Dendritic cell treated with granulocyte-macrophage colony-stimulating factor and Interleukin-4, amounts not matched to agents 40 ng/mL and 50 ng/mL, for 4 days (primary cell): ENCODE measurements around the gene EIF1AD.
"Not testable (repeated sequence)": the region's sequence is repeated elsewhere in the genome, so short reads cannot be mapped to it uniquely, and the experiment has no call there.

Experiments
- H3K27ac Mint-ChIP-seq: one replicate; pipeline ENCODE4 v1.8.0; 2022; ENCODE audit warnings: mild to moderate bottlenecking, mixed read lengths
- H3K27me3 Mint-ChIP-seq: one replicate; pipeline ENCODE4 v1.8.0; 2022; ENCODE audit warnings: mild to moderate bottlenecking, mixed read lengths
- H3K36me3 Mint-ChIP-seq: one replicate; pipeline ENCODE4 v1.8.0; 2022; ENCODE audit warnings: low read depth, mixed read lengths
- H3K4me1 Mint-ChIP-seq: one replicate; pipeline ENCODE4 v1.8.0; 2022; ENCODE audit warnings: low read depth, mixed read lengths
- H3K4me3 Mint-ChIP-seq: one replicate; pipeline ENCODE4 v1.8.0; 2022; ENCODE audit warnings: mild to moderate bottlenecking, moderate library complexity, mixed read lengths
- H3K9me3 Mint-ChIP-seq: one replicate; pipeline ENCODE4 v1.8.0; 2022; ENCODE audit warnings: mixed read lengths
- intact Hi-C: fragments of 100-400 bp; cut with micrococcal nuclease; formaldehyde crosslinking; loops from one replicate; pipeline ENCODE4 v1.15.0; 2022

The EIF1AD gene

GRCh38 chr11:66036334-66036710 is 34.4 kb upstream of the EIF1AD start:
- intact Hi-C loops = no loop called here
- Mint-ChIP-seq H3K4me1 (no peaks in the 10 kb centered on the region), H3K9me3 (no peaks in the 10 kb centered on the region), H3K27me3 (peaks cover 33% of the 10 kb centered on the region), H3K27ac (no peak overlapping the region), H3K4me3 (no peak overlapping the region), H3K36me3 (no peaks in the 10 kb centered on the region)

DNA sequence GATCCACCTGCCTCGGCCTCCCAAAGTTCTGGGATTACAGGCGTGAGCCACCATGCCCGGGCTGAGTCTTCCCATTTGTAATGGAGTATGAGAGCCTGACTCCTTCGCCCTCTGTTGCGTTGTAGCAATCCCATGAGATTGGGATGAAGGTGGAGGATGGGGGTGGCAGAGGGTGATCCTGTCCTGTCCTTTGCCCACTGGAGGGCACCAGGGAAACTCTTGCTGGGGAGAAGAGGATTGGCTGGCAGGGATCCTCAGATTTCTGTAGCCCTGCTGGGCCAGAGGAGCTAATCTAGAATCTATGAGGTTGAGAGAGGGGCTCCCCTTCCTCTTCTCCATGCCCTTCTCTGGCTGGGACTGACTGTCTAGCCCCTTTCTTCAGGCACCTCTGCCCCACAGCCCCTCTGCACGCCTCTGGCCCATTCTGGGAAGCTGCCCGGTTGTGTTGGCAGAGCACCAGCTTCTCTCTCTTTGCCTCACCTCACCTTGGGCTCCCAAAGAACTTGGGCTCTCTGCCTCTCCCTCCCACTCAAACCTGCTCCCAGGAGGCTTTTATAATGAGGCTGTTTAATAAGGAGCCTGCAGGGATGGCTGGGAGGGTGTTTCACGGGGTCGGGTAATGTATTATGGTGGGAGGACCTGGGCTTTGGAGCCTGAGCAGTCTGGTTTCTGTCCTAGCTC is 33.8 kb upstream of the EIF1AD start:
- H3K4me1 Mint-ChIP-seq = no peaks in the 10 kb centered on the region
- no peaks in the 10 kb centered on the region for H3K36me3 Mint-ChIP-seq
- H3K27ac Mint-ChIP-seq = no peak overlapping the region
- no peaks in the 10 kb centered on the region for H3K9me3 Mint-ChIP-seq
- H3K4me3 Mint-ChIP-seq = no peak overlapping the region
- H3K27me3 Mint-ChIP-seq = peaks cover 38% of the 10 kb centered on the region
- intact Hi-C loops = no loop called here

- no peak overlapping the region for H3K4me3 Mint-ChIP-seq
- no peak overlapping the region for H3K27ac Mint-ChIP-seq
- peaks cover 41% of the 10 kb centered on the region for H3K27me3 Mint-ChIP-seq
- H3K9me3 Mint-ChIP-seq = no peaks in the 10 kb centered on the region
- H3K4me1 Mint-ChIP-seq = no peaks in the 10 kb centered on the region
- no peaks in the 10 kb centered on the region for H3K36me3 Mint-ChIP-seq
- intact Hi-C loops = no loop called here
Measured at GRCh38 chr11:66032957-66033735, 31.2 kb upstream of the EIF1AD start.

GRCh38 chr11:66026017-66026529 is 24.1 kb upstream of the EIF1AD start, which contains the start of gene CATSPER1:
TSS of gene CATSPER1 (minus strand) at chr11:66026479. CDS start at chr11:66026379, 100 bp downstream.
- H3K27me3 Mint-ChIP-seq = peaks cover 35% of the 10 kb centered on the region
- H3K27ac Mint-ChIP-seq = no peak within 1 kb of the TSS
- H3K4me1 Mint-ChIP-seq = peaks cover 18% of the 10 kb centered on the region
- H3K36me3 Mint-ChIP-seq = no peaks in the 10 kb centered on the region
- H3K9me3 Mint-ChIP-seq = no peaks in the 10 kb centered on the region
- intact Hi-C loops = no loop called here
- H3K4me3 Mint-ChIP-seq = no peak within 1 kb of the TSS

GRCh38 chr11:66023186-66023440 is 21.2 kb upstream of the EIF1AD start:
- H3K27me3 Mint-ChIP-seq = peaks cover 22% of the 10 kb centered on the region
- H3K36me3 Mint-ChIP-seq, H3K9me3 Mint-ChIP-seq, H3K4me3 Mint-ChIP-seq, H3K27ac Mint-ChIP-seq, intact Hi-C loops: not testable (repeated sequence)
- H3K4me1 Mint-ChIP-seq = peaks cover 30% of the 10 kb centered on the region

GRCh38 chr11:66022401-66023185 is 20.6 kb upstream of the EIF1AD start:
- Mint-ChIP-seq H3K27ac (peak overlapping the region; percentile 72), H3K9me3 (no peaks in the 10 kb centered on the region), H3K4me1 (peaks cover 31% of the 10 kb centered on the region), H3K27me3 (peaks cover 17% of the 10 kb centered on the region), H3K36me3 (peaks cover 3% of the 10 kb centered on the region), H3K4me3 (peak overlapping the region; percentile 24)
- intact Hi-C loops = no loop called here

- no peaks in the 10 kb centered on the region for H3K9me3 Mint-ChIP-seq
- H3K4me1 Mint-ChIP-seq = peaks cover 33% of the 10 kb centered on the region
- intact Hi-C loops = no loop called here
- peak overlapping the region; percentile 72 for H3K27ac Mint-ChIP-seq
- peak overlapping the region; percentile 67 for H3K4me3 Mint-ChIP-seq
- peaks cover 15% of the 10 kb centered on the region for H3K27me3 Mint-ChIP-seq
- H3K36me3 Mint-ChIP-seq = peaks cover 17% of the 10 kb centered on the region
Measured at GRCh38 chr11:66020618-66021357, 18.8 kb upstream of the EIF1AD start.

GRCh38 chr11:66020212-66020611 is 18.3 kb upstream of the EIF1AD start:
- H3K4me3 Mint-ChIP-seq = peak overlapping the region; percentile 67
- peaks cover 15% of the 10 kb centered on the region for H3K27me3 Mint-ChIP-seq
- intact Hi-C loops = no loop called here
- no peaks in the 10 kb centered on the region for H3K9me3 Mint-ChIP-seq
- H3K27ac Mint-ChIP-seq = peak overlapping the region; percentile 72
- peaks cover 17% of the 10 kb centered on the region for H3K36me3 Mint-ChIP-seq
- peaks cover 37% of the 10 kb centered on the region for H3K4me1 Mint-ChIP-seq

DNA sequence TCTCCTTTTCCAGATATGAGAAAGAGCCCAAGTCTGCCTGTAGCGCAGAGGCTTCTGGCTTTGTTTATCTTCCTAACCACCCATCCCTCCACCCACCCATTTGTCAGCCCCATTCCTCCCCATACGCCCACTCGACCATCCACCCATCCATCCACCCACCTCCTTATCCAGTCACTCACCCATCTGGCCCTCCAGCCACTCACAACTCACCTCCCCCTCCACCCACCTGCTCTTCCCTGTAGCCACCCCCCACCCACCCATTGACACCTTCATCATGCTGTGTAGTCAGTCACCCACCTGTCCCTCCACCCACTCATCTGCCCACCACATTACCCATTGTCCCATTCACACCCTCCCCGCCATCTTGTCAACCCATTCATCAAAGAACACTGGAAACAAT is 15.4 kb upstream of the EIF1AD start:
- intact Hi-C loops = no loop called here
- H3K4me1 Mint-ChIP-seq = peaks cover 53% of the 10 kb centered on the region
- no peak overlapping the region for H3K27ac Mint-ChIP-seq
- H3K9me3 Mint-ChIP-seq = no peaks in the 10 kb centered on the region
- H3K4me3 Mint-ChIP-seq = no peak overlapping the region
- peaks cover 17% of the 10 kb centered on the region for H3K36me3 Mint-ChIP-seq
- H3K27me3 Mint-ChIP-seq = peaks cover 4% of the 10 kb centered on the region

- Mint-ChIP-seq H3K36me3 (peaks cover 17% of the 10 kb centered on the region), H3K27ac (no peak overlapping the region), H3K27me3 (peaks cover 9% of the 10 kb centered on the region), H3K4me1 (peaks cover 48% of the 10 kb centered on the region), H3K9me3 (no peaks in the 10 kb centered on the region), H3K4me3 (no peak overlapping the region)
- intact Hi-C loops = no loop called here
Measured at GRCh38 chr11:66016793-66017177, 14.8 kb upstream of the EIF1AD start.

DNA sequence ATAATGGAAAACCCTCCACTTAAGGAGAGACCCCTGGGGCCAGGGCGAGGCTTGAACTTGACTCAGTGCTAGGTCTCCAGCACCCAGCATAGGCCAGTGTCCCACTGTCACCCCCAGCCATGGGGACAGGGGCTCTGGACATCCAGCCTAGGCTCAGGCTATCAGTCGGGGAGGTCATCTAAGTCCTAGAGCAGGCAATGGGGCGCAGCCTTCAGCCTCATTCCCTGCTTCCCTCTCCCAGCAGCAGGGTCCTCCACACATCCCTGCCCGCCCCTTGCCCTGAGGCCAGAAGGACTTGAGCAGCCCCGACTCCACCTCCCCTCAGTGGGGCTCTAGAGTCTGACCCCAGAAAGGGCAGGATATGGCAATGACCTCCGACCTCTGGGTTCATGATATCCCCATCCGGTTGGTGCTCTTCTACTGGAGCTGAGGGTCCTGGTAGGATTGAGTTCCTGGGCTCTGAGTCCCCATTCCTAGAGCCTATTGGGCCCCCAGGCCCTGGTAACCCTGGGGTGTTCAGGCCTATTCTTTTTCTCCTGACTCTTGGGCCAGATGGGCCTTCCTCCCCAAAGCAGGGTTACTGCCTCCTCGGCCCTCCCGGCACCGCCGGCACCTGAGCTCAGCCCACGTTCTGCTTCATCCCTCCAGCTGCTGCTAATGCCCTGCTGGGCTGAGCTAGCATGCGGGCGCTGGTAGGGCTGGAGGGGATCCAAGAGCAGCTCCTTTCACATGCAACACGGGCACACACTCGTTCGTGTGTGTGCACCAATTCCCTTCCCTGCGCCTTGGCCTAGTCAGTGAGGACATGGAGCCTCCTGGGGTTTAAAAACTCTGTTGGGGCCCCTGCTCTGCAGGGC is 14.2 kb upstream of the EIF1AD start:
- no peaks in the 10 kb centered on the region for H3K9me3 Mint-ChIP-seq
- intact Hi-C loops = no loop called here
- peaks cover 15% of the 10 kb centered on the region for H3K27me3 Mint-ChIP-seq
- H3K4me3 Mint-ChIP-seq = no peak overlapping the region
- H3K27ac Mint-ChIP-seq = no peak overlapping the region
- H3K4me1 Mint-ChIP-seq = peaks cover 42% of the 10 kb centered on the region
- H3K36me3 Mint-ChIP-seq = peaks cover 17% of the 10 kb centered on the region

GRCh38 chr11:66015454-66015881 is 13.5 kb upstream of the EIF1AD start:
- Mint-ChIP-seq H3K27me3 (peaks cover 22% of the 10 kb centered on the region), H3K27ac (no peak overlapping the region), H3K4me1 (peaks cover 35% of the 10 kb centered on the region), H3K36me3 (peaks cover 17% of the 10 kb centered on the region), H3K4me3 (no peak overlapping the region), H3K9me3 (no peaks in the 10 kb centered on the region)
- intact Hi-C loops = no loop called here
